ENCODE measurements around the gene SETMAR.

Gene SETMAR

GRCh38 chr3:4332574-4332973, 29.4 kb downstream of the SETMAR start:
- Histone ChIP-seq H3K27ac (ENCODE audit: low read length) (no peak overlapping the region), H3K9me3 (ENCODE audit: insufficient read depth, low read length, severe bottlenecking) (peaks cover 15% of the 10 kb centered on the region), H3K27me3 (ENCODE audit: insufficient read depth, low read length, poor library complexity) (no peaks in the 10 kb centered on the region), H3K4me1 (ENCODE audit: insufficient read depth, low read length) (no peaks in the 10 kb centered on the region), H3K79me2 (ENCODE audit: insufficient read depth, low read length) (no peaks in the 10 kb centered on the region), H3K9ac (ENCODE audit: low read depth, low read length) (no peak overlapping the region), H3K4me2 (ENCODE audit: insufficient read depth, low read length) (no peak overlapping the region), H4K20me1 (ENCODE audit: insufficient read depth, low read length) (no peaks in the 10 kb centered on the region), H2AFZ (ENCODE audit: low read depth, low read length) (no peak overlapping the region), H3K36me3 (ENCODE audit: insufficient read depth, low read length) (no peaks in the 10 kb centered on the region), H3K4me3 (ENCODE audit: low read depth in 1 of 2, low read length in 2 of 2) (no peak overlapping the region)
- DNase-seq (no peak), ATAC-seq (ENCODE audit: insufficient read depth, low read depth) (no peak)
- TF ChIP-seq EZH2 (IDR thresholded peaks at IDR 0.05; ENCODE audit: borderline replicate concordance, low read depth, low read length, severe bottlenecking), result no peak
- TF ChIP-seq, protein P1, sequence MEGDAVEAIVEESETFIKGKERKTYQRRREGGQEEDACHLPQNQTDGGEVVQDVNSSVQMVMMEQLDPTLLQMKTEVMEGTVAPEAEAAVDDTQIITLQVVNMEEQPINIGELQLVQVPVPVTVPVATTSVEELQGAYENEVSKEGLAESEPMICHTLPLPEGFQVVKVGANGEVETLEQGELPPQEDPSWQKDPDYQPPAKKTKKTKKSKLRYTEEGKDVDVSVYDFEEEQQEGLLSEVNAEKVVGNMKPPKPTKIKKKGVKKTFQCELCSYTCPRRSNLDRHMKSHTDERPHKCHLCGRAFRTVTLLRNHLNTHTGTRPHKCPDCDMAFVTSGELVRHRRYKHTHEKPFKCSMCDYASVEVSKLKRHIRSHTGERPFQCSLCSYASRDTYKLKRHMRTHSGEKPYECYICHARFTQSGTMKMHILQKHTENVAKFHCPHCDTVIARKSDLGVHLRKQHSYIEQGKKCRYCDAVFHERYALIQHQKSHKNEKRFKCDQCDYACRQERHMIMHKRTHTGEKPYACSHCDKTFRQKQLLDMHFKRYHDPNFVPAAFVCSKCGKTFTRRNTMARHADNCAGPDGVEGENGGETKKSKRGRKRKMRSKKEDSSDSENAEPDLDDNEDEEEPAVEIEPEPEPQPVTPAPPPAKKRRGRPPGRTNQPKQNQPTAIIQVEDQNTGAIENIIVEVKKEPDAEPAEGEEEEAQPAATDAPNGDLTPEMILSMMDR (IDR thresholded peaks at IDR 0.05; ENCODE audit: borderline replicate concordance, extremely low read depth, low read length, poor library complexity, severe bottlenecking), result no peak

DNA sequence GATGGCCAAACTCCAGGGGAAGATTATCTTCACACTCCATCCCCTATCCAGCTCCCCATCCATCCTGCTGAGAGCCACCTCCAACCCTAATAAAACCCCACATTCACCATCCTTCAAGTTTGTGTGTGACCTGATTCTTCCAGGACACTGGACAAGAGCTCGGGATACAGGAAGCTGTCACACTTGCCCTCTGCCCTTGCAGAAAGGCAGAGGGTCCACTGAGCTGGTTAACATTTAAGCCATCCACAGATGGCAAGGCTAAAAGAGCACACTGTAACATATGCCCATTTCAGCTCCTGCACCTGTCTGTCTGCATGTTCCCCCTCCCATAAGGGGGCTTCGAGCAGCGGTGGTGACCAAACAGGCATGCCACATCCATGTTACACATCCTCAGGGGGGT, 29.8 kb downstream of the SETMAR start:
- Histone ChIP-seq H3K4me3 (ENCODE audit: low read depth in 1 of 2, low read length in 2 of 2) (no peak overlapping the region), H3K36me3 (ENCODE audit: insufficient read depth, low read length) (no peaks in the 10 kb centered on the region), H3K4me1 (ENCODE audit: insufficient read depth, low read length) (no peaks in the 10 kb centered on the region), H2AFZ (ENCODE audit: low read depth, low read length) (no peak overlapping the region), H3K9ac (ENCODE audit: low read depth, low read length) (no peak overlapping the region), H3K79me2 (ENCODE audit: insufficient read depth, low read length) (no peaks in the 10 kb centered on the region), H3K27ac (ENCODE audit: low read length) (no peak overlapping the region), H4K20me1 (ENCODE audit: insufficient read depth, low read length) (no peaks in the 10 kb centered on the region), H3K9me3 (ENCODE audit: insufficient read depth, low read length, severe bottlenecking) (peaks cover 11% of the 10 kb centered on the region), H3K4me2 (ENCODE audit: insufficient read depth, low read length) (no peak overlapping the region), H3K27me3 (ENCODE audit: insufficient read depth, low read length, poor library complexity) (no peaks in the 10 kb centered on the region)
- no peak for DNase-seq
- no peak for ATAC-seq (ENCODE audit: insufficient read depth, low read depth)
- TF ChIP-seq, protein P1 (IDR thresholded peaks at IDR 0.05; ENCODE audit: borderline replicate concordance, extremely low read depth, low read length, poor library complexity, severe bottlenecking), result no peak
- TF ChIP-seq EZH2 (IDR thresholded peaks at IDR 0.05; ENCODE audit: borderline replicate concordance, low read depth, low read length, severe bottlenecking), result no peak

GRCh38 chr3:4334548-4334947, 31.4 kb downstream of the SETMAR start:
- peaks cover 1% of the 10 kb centered on the region for H3K9me3 ChIP-seq (ENCODE audit: insufficient read depth, low read length, severe bottlenecking)
- H4K20me1 ChIP-seq (ENCODE audit: insufficient read depth, low read length), result no peaks in the 10 kb centered on the region
- H2AFZ ChIP-seq (ENCODE audit: low read depth, low read length), result no peak overlapping the region
- H3K27ac ChIP-seq (ENCODE audit: low read length), result no peak overlapping the region
- no peak overlapping the region for H3K4me3 ChIP-seq (ENCODE audit: low read depth in 1 of 2, low read length in 2 of 2)
- no peaks in the 10 kb centered on the region for H3K79me2 ChIP-seq (ENCODE audit: insufficient read depth, low read length)
- no peaks in the 10 kb centered on the region for H3K27me3 ChIP-seq (ENCODE audit: insufficient read depth, low read length, poor library complexity)
- no peak overlapping the region for H3K4me2 ChIP-seq (ENCODE audit: insufficient read depth, low read length)
- H3K9ac ChIP-seq (ENCODE audit: low read depth, low read length), result no peak overlapping the region
- DNase-seq (no peak), ATAC-seq (ENCODE audit: insufficient read depth, low read depth) (no peak)
- no peaks in the 10 kb centered on the region for H3K36me3 ChIP-seq (ENCODE audit: insufficient read depth, low read length)
- no peak for TF ChIP-seq EZH2 (IDR thresholded peaks at IDR 0.05; ENCODE audit: borderline replicate concordance, low read depth, low read length, severe bottlenecking)
- TF ChIP-seq, protein P1 (IDR thresholded peaks at IDR 0.05; ENCODE audit: borderline replicate concordance, extremely low read depth, low read length, poor library complexity, severe bottlenecking), result peak; percentile 20
- no peaks in the 10 kb centered on the region for H3K4me1 ChIP-seq (ENCODE audit: insufficient read depth, low read length)

All from DND-41 (cell line).